Measurements from ENCODE around the gene DOCK4.

DNA sequence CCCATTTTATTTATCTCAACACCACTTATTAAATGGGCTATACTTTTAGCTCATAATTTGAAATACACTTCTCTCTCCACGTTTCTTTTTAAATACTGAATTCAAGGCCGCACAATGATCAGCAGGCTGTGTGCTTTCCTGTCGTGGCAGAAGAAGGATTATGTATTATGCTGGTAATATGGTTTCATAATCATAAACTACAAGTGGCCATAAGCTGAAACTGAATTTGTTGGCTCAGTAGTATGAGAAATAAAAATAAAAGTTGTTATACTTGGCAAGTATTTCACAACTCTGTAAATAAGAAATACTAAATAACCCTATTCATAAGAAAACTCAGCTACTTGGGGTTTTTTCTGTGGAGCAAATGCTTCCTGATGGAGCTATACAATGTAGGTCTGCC lies 313.6 kb downstream of the DOCK4 start:
- TF ChIP-seq, protein P1, sequence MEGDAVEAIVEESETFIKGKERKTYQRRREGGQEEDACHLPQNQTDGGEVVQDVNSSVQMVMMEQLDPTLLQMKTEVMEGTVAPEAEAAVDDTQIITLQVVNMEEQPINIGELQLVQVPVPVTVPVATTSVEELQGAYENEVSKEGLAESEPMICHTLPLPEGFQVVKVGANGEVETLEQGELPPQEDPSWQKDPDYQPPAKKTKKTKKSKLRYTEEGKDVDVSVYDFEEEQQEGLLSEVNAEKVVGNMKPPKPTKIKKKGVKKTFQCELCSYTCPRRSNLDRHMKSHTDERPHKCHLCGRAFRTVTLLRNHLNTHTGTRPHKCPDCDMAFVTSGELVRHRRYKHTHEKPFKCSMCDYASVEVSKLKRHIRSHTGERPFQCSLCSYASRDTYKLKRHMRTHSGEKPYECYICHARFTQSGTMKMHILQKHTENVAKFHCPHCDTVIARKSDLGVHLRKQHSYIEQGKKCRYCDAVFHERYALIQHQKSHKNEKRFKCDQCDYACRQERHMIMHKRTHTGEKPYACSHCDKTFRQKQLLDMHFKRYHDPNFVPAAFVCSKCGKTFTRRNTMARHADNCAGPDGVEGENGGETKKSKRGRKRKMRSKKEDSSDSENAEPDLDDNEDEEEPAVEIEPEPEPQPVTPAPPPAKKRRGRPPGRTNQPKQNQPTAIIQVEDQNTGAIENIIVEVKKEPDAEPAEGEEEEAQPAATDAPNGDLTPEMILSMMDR (IDR thresholded peaks at IDR 0.05) = no peak
- no peak for TF ChIP-seq EP300 (IDR thresholded peaks at IDR 0.05)
- TF ChIP-seq POLR2A (IDR thresholded peaks at IDR 0.05) = no peak
